HG02840 (cell line): ENCODE results near the gene SMTNL1.

Experiments
- ATAC-seq: cut with Tn5 transposase; IDR thresholded peaks from one replicate; pipeline ENCODE4 v1.9.1; 2021; ENCODE audit warnings: mild to moderate bottlenecking, moderate library complexity, moderate number of reproducible peaks; ENCODE audit not compliant: unreplicated experiment, low FRiP score

SMTNL1 gene

DNA sequence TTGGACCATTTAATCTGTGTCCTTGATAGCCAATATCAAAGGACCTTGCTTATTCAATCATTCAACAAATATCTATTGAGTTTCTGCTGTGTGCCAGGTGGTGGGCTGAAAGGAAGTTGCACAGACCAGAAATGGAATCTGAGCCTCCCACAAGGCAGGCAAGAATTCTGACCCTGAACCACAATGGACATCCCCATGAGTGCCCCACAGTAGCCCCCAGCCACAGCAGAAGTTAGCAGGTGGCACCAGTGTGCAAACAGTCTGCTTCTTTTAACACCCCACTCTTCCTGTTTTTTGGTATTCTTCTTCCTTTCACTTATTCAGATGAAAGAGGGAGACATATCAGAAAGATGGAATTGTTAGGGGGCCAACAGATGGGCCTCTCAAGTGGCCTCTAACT is 47.9 kb downstream of the SMTNL1 start:
- ATAC-seq = no peak

DNA sequence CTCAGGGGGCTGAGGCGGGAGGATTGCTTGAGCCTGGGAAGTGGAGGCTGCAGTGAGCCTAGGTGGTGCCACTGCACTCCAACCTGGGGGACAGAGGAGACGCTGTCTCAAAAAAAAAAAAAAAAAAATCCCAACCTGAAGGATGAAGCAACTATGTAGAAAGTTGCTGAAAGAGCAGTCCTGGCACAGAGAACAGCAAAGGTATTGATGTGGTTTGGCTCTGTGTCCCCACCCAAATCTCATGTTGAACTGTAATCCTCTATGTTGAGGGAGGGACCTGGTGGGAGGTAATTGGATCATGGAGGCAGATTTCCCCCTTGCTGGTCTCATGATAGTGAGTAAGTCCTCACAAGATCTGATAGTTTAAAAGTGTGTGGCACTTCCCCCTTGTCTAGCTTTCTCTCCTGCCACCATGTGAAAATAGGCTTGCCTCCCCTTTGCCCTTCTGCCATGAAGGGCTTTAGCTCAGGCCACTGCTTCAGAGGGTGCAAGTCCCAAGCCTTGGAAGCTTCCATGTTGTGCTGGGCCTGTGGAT is 49.4 kb downstream of the SMTNL1 start:
- ATAC-seq = no peak

DNA sequence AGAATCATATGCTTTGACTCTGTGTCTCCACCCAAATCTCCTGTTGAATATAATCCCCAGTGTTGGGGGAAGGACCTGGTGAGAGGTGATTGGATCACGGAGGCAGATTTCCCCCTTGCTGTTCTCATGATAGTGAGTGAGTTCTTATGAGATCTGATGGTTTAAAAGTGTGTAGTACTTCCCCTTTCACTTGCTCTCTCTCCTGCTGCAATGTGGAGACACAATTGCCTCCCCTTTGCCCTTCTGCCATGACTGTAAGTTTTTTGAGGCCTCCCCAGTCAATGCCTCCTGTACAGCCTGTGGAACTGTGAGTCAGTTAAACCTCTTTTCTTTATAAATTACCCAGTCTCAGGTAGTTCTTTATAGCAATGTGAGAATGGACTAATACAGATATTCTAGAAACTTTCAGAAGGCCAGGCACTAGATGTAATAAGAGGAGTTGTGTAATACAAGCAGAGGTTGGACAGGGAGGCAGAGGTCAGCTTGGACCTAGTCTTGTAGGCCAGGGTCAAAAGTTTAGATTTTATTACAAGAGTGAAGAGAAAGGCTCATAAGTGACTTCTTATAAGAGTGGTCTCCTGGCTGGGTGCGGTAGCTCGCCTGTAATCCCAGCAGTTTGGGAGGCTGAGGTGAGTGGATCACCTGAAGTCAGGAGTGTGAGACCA is 50.8 kb downstream of the SMTNL1 start:
- no peak for ATAC-seq

DNA sequence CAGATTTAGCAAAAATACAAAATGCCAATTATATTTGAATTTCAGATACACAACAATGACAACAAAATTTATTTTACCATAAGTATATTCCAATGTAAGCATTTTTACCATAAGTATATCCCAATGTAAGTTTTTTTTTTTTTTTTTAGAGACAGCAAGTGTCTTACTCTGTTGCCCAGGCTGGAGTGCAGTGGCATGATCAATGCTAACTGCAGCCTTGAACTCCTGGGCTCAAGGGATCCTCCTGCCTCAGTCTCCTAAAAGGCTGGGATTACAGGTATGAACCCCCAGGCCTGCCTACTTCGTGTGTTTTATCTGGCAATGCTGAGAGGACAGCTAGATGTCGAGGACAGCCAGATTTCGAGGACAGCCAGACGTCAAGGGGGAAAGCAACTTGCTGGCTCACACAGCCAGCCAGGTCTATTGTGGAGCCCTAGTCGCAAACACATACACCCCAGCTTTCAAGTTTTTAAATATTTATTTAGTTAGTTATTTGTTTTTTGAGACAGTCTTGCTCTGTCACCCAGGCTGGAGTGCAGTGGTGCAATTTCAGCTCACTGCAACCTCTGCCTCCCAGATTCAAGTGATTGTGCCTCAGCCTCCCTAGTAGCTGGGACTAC is 59.0 kb downstream of the SMTNL1 start:
- ATAC-seq = no peak

DNA sequence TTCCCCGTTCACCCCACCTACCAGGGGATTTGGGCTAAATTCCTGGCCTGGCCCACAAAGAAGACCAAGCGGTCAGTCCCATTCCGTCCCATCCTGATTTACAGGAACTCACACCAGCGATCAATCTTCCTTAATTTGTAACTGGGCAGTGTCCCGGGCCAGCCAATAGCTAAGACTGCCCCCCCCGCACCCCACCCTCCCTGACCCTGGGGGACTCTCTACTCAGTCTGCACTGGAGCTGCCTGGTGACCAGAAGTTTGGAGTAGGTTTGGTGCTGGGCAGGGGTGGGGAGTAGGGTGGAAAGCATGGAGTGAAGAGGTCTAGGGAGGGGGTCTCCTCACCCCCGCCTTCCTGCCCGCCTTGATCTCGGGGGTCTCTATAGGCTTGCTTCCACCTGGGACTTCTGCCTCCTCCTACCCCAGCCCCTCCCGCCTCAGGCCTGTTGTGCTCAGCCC is 60.1 kb downstream of the SMTNL1 start, which contains the start of gene SERPING1:
Gene SERPING1, plus strand, starts transcription at position 225 of the 455 bp plus-strand sequence. CDS start 586 bp downstream, outside the sequence.
- ATAC-seq = no peak

DNA sequence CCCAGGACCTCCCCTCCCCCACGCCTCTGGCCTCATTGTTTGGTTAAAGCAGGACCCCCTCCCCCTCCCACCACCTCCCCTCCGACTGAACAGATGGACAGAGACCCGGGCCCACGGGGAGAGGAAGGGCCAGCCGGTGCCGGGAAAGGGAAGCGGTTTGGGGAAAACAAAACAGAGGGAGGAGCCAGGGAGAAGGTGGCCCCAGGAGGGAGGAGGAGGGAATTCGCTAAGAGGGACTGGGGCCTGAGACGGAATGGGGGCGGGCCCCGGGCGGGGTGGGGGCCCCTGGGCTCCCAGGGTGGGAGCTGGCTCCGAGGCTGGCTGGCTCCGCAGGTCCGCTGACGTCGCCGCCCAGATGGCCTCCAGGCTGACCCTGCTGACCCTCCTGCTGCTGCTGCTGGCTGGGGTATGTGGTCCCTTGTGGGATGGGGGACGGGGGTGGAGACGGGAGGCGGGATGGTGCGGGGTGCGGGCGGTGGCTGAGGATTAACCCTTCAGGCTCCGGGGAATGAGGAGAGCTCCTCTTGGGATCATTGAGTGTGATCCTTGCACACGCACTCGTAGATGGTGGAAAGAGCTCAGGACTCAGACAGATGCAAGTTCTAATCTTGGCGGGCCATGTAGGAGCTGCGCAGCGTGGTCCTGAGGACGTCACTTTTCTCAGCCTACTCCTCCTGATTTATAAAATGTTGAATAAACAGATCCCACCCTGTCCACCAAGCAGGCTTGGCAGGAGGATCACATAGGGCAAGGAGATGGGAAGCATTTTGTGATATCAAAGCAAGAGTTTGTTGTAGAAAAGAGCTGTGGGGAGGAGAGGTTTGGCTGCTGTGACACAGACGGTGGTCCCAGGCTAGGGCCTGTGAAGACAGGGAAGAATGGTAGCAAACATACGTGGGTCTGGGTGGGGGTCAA is 60.8 kb downstream of the SMTNL1 start:
- ATAC-seq = no peak

DNA sequence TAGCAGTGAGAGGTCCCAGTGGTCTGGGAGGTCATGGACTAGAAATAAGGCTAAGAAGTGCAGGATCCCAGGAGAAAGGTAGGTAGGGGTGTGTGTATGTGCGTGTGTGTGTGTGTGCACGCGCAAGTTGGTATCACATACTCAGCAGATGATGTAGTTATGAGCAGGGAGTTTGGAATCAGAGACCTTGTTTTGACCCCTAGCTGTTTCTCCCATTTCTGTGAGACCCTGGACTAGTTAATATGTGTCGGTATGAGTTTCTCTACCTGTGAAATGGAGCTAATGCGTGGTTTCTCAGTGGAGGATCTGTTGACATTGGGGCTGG is 61.4 kb downstream of the SMTNL1 start:
- no peak for ATAC-seq

DNA sequence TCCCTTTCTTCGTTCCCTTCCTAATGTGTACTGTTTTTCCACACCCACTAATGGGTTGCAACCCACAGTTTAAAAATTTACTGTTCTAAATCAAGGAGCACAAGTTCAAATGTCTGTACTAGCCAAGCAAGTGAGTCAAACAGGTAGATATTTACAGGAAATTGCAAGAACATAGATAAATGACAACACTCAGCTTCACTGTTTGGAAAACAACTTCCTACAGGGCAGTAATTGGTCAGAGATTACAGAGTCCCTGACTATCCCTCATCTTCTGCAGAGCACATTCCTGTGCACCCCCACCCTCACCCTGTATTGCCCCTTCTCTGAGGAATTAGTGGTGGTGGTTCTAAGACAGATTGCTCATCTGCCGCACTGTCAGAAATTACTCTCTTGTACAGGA is 62.0 kb downstream of the SMTNL1 start:
- no peak for ATAC-seq
